22Rv1 (cell line): ENCODE results near the gene XPO4.

Experiments
- ZFX ChIP-seq: fragments of 450-650 bp; IDR thresholded peaks from 2 replicates; pipeline ENCODE4 v1.6.1; 2017; ENCODE audit warnings: antibody characterized with exemption, borderline replicate concordance
- TF ChIP-seq, protein P1 (sequence below): fragments of 450-650 bp; IDR thresholded peaks from 2 replicates; pipeline ENCODE4 v1.5.1; 2017; ENCODE audit warnings: mild to moderate bottlenecking

GRCh38 chr13:20902438-20903163 lies at the start of gene XPO4:
- TF ChIP-seq, protein P1, sequence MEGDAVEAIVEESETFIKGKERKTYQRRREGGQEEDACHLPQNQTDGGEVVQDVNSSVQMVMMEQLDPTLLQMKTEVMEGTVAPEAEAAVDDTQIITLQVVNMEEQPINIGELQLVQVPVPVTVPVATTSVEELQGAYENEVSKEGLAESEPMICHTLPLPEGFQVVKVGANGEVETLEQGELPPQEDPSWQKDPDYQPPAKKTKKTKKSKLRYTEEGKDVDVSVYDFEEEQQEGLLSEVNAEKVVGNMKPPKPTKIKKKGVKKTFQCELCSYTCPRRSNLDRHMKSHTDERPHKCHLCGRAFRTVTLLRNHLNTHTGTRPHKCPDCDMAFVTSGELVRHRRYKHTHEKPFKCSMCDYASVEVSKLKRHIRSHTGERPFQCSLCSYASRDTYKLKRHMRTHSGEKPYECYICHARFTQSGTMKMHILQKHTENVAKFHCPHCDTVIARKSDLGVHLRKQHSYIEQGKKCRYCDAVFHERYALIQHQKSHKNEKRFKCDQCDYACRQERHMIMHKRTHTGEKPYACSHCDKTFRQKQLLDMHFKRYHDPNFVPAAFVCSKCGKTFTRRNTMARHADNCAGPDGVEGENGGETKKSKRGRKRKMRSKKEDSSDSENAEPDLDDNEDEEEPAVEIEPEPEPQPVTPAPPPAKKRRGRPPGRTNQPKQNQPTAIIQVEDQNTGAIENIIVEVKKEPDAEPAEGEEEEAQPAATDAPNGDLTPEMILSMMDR: no peak
- no peak for TF ChIP-seq ZFX
